GM19099 (cell line): ENCODE data around the gene RNF11.

Source experiments
- POLR2A ChIP-seq: IDR thresholded peaks from 3 replicates; pipeline ENCODE4 v1.6.1; 2011; ENCODE audit warnings: low read depth; ENCODE audit not compliant: insufficient read length; ENCODE audit errors: extremely low read depth

The RNF11 gene

GRCh38 chr1:51235673-51236530, at the start of gene RNF11:
TSS of gene RNF11 (plus strand) at chr1:51236273. CDS start at chr1:51236757, 484 bp downstream.
- TF ChIP-seq POLR2A: peak; percentile 90

DNA sequence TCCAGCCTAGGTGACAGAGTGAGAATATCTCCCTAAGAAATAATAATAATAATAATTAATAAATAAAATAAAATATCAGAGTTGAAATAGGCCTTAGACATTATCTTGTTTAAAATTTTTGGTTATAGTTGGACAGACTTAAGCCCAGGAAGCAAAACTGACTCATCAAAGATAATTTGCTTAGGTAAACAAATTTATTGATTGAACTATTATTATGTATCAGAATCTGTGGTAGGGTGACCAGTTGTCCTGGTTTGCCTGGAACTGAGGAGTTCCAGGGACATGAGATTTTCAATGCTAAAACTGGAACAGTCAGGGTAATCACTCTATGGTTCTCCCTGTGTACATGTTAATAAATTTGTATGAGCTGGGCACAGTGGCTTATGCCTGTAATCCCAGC, 47.8 kb upstream of the RNF11 start:
- no peak for TF ChIP-seq POLR2A

DNA sequence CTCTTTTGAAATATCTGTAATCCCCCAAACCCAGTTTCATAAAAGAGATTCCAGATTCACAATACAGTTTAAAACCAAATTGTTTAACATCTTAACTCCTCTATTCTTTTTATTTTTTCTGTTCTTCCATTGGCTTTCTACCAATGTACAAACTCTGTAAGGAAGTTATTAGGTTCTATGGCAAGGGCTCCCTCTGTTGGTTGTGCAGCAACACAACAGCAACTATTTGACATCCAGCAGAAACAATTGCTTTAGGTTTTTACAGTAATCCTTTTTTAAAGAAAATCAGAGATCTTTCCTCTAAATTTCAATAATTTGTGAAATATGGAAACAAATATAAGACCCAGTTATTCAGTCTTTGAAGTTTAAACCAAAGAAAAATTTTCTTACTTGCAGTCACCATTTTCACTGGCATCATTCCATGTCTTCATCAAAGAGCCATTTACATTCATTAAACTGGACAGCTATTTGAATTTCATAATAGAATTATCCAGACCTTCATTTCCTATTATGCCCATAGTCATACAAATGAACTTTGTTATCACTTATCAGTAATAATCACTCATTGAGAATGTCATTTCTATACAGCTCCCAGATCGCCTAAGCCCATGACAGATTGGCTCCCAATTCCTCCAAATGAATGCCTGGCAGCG, 46.5 kb upstream of the RNF11 start:
- no peak for TF ChIP-seq POLR2A

DNA sequence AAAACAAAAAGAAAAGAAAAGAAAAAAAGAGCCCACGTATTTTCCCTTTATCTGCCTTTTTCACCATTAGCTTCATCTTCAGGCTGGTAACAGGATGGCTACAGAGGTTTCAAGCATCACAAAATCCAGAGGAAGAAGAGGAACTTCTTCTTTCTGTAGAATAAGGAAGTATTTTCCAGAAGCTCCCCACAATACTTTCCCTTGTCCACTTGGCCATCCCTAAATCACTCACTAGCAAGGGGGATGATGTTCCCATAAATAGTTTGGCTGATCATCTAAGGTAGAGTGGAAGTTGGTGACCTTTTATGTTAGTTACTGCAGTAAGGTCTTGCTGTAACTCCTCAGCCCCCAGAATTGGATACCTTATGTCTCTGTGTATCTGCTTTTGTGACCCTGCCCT, 45.1 kb upstream of the RNF11 start:
- TF ChIP-seq POLR2A: no peak

DNA sequence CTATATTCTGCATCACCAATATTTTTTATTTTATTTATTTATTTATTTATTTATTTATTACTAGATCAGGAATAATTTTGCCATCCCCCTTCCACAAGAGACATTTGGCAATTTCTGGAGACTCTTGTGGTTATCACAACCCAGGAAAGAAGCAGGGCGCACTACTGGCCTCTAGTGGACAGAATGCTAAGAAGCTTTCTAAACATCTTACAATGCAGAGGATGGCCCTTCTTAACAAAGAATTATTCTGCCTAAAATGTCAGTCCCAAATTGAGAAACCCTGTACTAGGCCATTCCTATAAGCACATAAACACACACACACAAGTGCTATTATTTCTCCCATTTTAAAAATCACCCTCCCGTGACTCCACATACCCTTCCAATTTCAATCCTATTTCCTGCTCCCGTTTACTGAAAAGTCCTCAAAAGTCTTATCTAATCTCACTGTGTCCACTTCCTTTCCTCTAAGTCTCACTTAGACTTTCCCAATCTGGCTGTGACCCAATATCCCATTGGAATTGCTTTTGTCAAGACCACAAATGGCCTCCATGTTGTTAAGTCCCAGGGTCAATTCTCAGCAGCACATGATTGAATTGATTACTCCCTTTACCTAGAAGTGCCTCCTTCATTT, 43.7 kb upstream of the RNF11 start:
- no peak for TF ChIP-seq POLR2A

DNA sequence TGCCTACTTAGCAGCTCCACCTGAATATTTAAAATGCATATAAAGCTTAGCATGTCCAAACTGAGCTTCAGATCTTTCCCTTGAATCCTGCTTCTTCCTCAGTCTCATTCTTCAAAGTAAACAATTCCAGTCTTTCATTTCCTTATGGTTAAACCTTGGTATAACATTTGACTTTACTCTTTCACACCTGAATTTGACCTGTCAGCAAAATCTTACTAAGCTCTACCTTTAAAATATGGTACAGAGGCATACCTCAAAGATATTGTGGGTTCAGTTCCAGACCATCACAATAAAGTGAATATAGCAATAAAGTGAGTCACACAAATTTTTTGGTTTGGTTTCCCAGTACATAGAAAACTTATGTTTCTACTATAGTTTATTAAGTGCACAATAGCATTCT, 42.5 kb upstream of the RNF11 start:
- no peak for TF ChIP-seq POLR2A

GRCh38 chr1:51203121-51203873, 32.8 kb upstream of the RNF11 start:
- TF ChIP-seq POLR2A: no peak

DNA sequence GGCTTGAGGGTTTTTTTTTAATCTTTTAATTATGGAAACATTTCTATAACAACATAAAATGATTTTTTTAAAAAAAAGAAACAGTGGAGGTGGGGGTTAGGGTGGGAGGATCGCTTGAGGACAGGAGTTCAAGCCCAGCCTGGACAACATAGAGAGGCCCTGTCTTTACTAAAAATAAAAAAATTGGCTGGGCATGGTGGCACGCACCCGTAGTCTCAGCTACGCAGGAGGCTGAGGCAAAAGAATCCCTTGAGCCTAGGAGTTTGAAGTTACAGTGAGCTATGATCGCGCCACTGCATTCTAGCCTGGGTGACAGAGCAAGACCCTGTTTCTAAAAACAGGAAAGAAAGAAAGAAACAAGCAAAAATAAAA, 32.2 kb upstream of the RNF11 start:
- no peak for TF ChIP-seq POLR2A

- no peak for TF ChIP-seq POLR2A
These were observed 26.0 kb upstream of the RNF11 start for GRCh38 chr1:51210055-51210454.

DNA sequence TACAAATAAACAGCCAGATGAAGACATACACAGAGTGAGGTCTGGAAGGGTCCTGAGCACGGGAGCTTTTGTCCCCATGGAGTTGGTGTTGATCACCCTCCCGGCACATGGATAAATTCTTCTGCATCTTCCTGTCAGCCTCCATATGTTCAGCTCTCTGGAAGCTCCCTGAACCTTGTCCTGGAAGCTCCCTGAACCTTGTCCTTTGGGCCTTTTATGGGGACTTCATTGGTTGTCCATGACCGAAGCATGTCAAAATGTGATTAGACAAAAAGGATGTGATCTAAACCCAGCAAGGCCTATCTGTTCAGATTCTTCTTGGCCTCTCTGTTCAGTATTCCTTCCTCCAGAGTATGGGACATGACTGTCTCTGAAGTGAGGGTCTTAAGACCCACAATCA, 25.4 kb upstream of the RNF11 start:
- no peak for TF ChIP-seq POLR2A

DNA sequence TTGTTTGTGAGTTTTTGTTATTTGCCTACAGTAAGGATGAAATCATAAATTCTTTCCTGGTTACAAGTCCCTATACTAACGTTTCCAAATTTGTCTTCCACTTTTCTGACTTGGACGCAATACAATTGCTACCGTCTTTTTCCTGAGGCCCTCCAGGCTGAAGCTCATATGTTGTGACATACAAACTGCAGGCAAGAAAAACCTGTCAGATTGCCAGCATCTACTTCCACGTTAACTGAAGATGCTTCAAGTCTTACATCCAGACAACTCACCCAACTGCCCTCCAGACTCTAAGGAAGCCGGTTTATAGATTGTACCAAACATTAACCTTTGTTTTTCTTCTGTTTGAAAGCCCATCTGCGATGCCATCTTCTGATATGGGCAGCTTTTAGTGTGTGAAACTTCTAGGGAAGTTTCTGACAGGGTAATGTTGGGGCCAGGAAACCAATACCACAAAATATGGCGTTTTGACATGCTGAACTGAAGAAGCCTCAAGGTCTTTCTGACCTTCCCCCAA, 21.4 kb upstream of the RNF11 start:
- TF ChIP-seq POLR2A: no peak

GRCh38 chr1:51215169-51215568, 20.9 kb upstream of the RNF11 start:
- TF ChIP-seq POLR2A: no peak

GRCh38 chr1:51216631-51217030, 19.4 kb upstream of the RNF11 start:
- no peak for TF ChIP-seq POLR2A

DNA sequence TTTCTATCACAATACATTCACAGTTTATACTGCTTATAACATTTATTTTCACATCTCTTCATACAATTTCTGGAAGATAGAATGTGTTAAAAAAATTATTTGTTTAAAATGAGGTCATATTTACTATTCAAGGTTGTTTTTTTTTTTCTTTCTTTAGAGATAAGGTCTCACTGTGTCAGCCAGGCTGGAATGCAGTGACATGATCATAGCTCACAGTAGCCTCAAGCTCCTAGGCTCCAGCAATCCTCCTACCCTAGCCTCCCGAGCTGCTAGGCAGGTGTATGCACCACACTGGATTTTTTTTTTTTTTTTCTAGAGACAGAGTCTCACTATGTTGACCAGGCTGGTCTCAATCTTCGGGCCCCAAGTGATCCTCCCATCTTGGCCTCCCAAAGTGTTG, 19.0 kb upstream of the RNF11 start:
- TF ChIP-seq POLR2A: no peak

DNA sequence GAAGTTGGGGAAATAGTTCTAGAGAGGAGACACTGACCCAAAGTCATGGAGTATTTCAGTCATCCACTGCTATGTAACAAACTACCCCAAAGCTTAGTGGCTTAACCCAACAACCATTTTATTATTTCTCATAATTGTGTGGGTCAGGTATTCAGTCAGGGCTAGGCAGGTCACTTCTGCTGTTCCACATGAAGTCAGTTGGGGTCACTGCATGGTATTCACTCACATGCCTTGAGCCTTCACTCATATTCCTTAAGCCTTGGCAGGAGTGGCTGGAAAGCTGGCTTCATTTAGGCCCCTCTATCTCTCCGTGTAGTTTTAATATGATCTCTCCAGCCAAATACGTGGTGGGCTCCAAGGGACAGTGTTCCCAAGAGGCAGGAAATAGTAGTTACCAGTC, 17.5 kb upstream of the RNF11 start:
- TF ChIP-seq POLR2A: no peak
